Stomach (tissue), 9 donors: ENCODE data around the gene APOBEC3A. TPM values are rescaled to one million over a fixed set of nuclear protein-coding genes. Genes with fewer than 3 reads are reported as not detected.
"Not testable (repeated sequence)": the region's sequence is repeated elsewhere in the genome, so short reads cannot be mapped to it uniquely, and the experiment has no call there.

Experiments used
- DNase-seq, 2 donors: peaks; one replicate each; pipeline versions ENCODE4 v3.0.0 to v3.0.0-alpha.2; 2013 to 2019
- H3K27ac ChIP-seq, 5 donors: fragments of 200-600 bp in 4 of 5; sonication (generic) in 4 of 5; one replicate each; pipeline ENCODE4 v1.5.1; 2013 to 2019; ENCODE audit warnings: mild to moderate bottlenecking in 1 of 5, moderate library complexity in 1 of 5
- H3K27me3 ChIP-seq, 3 donors: fragments of 200-600 bp; sonication (generic); one replicate each; pipeline ENCODE4 v1.5.1; 2017 to 2019; ENCODE audit warnings: mixed run types in 1 of 3
- H3K36me3 ChIP-seq, 4 donors: fragments of 200-600 bp; sonication (generic); 1 replicate in 3 of 4; 2 replicates in 1 of 4; pipeline ENCODE4 v1.5.1; 2016 to 2019
- H3K4me1 ChIP-seq, 4 donors: fragments of 200-600 bp; sonication (generic); one replicate each; pipeline ENCODE4 v1.5.1; 2016 to 2019
- H3K4me3 ChIP-seq, 4 donors: fragments of 200-600 bp; sonication (generic) in 3 of 4; one replicate each; pipeline ENCODE4 v1.5.1; 2016 to 2019; ENCODE audit warnings: mild to moderate bottlenecking in 1 of 4
- H3K9me3 ChIP-seq, 4 donors: fragments of 200-600 bp; sonication (generic); one replicate each; pipeline ENCODE4 v1.5.1; 2016 to 2019
- CTCF ChIP-seq, 7 experiments: fragments of 450-650 bp in 4 of 7; fragments of 200-600 bp in 3 of 7; sonication (generic) in 3 of 7; IDR thresholded peaks; one replicate each; pipeline ENCODE4 v1.5.1; 2016 to 2019; ENCODE audit warnings: antibody characterized with exemption in 7 of 7, control low read depth in 2 of 7, mild to moderate bottlenecking in 1 of 7
- EP300 ChIP-seq: sonication (generic); formaldehyde crosslinking; IDR thresholded peaks from one replicate; pipeline ENCODE4 v1.6.1; 2017; ENCODE audit warnings: antibody characterized with exemption
- POLR2A ChIP-seq, 4 donors: fragments of 450-650 bp; IDR thresholded peaks; one replicate each; pipeline ENCODE4 v1.6.1; 2016; ENCODE audit warnings: antibody characterized with exemption in 4 of 4, control low read depth in 2 of 4, mild to moderate bottlenecking in 1 of 4, moderate library complexity in 1 of 4
- POLR2AphosphoS5 ChIP-seq, 3 donors: sonication (generic); formaldehyde crosslinking; IDR thresholded peaks; one replicate each; pipeline ENCODE4 v1.6.1; 2016; ENCODE audit warnings: antibody characterized with exemption in 3 of 3
- WGBS, 5 donors: extraction: QIAGEN DNeasy Blood & Tissue Kit in 3 of 5; methylation state at CpG; one replicate each; pipeline versions ENCODE4 v1.1.5 to v1.1.7; 2013 to 2018; 5-methylcytosine and 5-hydroxymethylcytosine counted together
- intact Hi-C: fragments of 100-400 bp; cut with DNase I; formaldehyde crosslinking; loops from one replicate; pipeline ENCODE4 v1.15.1; 2023; ENCODE audit warnings: low total_unique reads
- polyA plus RNA-seq, 3 donors: library from polyadenylated mRNA; stranded (reverse); fragments of 200-250 nt; gene quantifications; one replicate each; pipeline ENCODE4 v1.2.3, GENCODE V29; 2013
- total RNA-seq, 5 donors: library from RNA; depleted of rRNA; stranded (reverse); fragments of >200 nt; gene quantifications; one replicate each; pipeline versions ENCODE4 v1.1.0 to v1.2.3, GENCODE V29; 2014 to 2016
- donor health status: healthy with polysubstance abuse.
- donor health status: Bipolar disorder and iron deficiency.
- donor health status: healthy.

Gene APOBEC3A
- total and polyA plus RNA-seq, 8 donors = 1.2 to 3.3 (median 1.8) TPM; not detected in 4

DNA sequence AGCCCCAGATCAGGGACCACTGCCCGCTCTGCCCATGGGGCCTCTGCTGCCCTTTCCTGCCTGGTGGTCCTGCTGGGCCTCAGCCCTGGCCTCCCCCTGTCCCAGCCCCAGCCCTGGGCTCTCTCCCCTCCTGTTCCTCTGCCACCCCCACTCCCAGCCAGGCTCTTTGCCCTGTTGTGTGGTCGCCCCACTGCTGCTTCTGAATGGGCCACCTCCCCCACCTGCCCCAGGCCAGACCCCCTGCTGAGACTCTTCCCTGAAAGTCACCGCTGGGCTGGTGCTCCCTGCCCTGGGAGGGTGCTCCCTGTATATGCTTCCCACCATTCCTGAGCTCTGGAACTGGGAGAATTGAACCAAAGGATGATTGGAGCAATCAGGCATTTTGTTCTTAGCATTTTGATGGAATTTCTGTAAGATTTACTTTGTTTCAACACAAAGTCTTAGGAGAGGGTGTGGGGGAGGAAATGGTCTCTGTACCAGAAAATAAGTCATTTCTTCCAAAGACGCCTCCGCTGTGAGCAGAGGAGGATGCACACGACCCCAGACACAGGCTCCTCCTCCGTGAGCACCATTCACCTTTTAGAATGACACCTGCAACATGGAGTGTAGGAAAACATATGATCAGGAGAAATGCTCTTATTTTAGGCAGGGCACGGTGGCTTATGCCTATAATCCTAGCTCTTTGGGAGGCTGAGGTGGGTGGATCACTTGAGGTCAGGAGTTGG is 29.9 kb downstream of the APOBEC3A start:
- Histone ChIP-seq H3K27me3 (no peaks in the 10 kb centered on the region), H3K27ac (no peak overlapping the region), H3K4me3 (no peak overlapping the region), H3K4me1 (peaks cover 0 to 14% (median 4%) of the 10 kb centered on the region in 4 donors), H3K9me3 (no peaks in the 10 kb centered on the region), H3K36me3 (no peaks in the 10 kb centered on the region)
- no peak for DNase-seq
- 86 to 90% (median 87%) methylated on average over 8 of the region's 8 CpGs; no CpG with 5 or more reads in 1 of the 5 donors for WGBS, 5 donors
- intact Hi-C loops = no loop called here
- no peak for TF ChIP-seq POLR2AphosphoS5 (IDR thresholded peaks at IDR 0.05)
- no peak for TF ChIP-seq POLR2A (IDR thresholded peaks at IDR 0.05)
- no peak for TF ChIP-seq EP300
- no peak for TF ChIP-seq CTCF (IDR thresholded peaks at IDR 0.05)

- DNase-seq = no peak
- no peaks in the 10 kb centered on the region for H3K27me3 ChIP-seq
- intact Hi-C loops = no loop called here
- 87 to 92% (median 91%) methylated on average over 6 of the region's 6 CpGs; no CpG with 5 or more reads in 1 of the 5 donors for WGBS, 5 donors
- no peaks in the 10 kb centered on the region for H3K9me3 ChIP-seq
- H3K36me3 ChIP-seq = no peaks in the 10 kb centered on the region
- no peak overlapping the region for H3K4me3 ChIP-seq
- H3K27ac ChIP-seq = no peak overlapping the region
- H3K4me1 ChIP-seq = peaks cover 0 to 5% (median 0%) of the 10 kb centered on the region in 4 donors
- TF ChIP-seq POLR2A (IDR thresholded peaks at IDR 0.05) = no peak
- no peak for TF ChIP-seq CTCF (IDR thresholded peaks at IDR 0.05)
- no peak for TF ChIP-seq POLR2AphosphoS5 (IDR thresholded peaks at IDR 0.05)
- TF ChIP-seq EP300 = no peak
Observed at GRCh38 chr22:38989466-38989865, 32.1 kb downstream of the APOBEC3A start.

DNA sequence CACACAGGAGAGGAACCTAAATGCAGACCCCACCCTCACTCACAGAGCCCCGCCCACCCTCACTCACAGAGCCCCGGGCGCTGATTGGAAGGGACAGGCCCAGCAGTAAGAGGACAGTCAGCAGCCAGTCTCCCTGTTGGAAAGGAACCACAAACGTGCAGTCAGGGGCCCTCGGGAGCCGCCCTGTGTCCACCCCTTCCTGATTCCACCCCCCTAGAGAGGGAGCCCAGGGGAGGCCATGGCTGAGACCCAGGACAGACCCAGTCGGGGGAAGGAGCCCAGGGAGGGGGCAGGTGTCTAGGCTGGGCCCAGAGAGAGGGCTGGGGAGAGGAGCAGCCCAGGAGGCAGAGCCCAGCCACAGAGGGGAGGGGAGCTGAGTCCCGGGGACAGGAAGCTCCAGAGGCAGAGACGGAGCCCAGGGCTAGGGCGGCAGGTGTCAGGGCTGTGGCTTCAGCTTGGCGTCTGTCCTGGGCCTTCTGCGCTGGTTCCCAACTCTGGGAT is 35.5 kb downstream of the APOBEC3A start:
- Histone ChIP-seq H3K27me3 (peaks cover 0 to 27% (median 0%) of the 10 kb centered on the region in 3 donors), H3K27ac (peak overlapping the region in 1 of 5 donors; percentile 15)
- 17 to 37% (median 27%) methylated on average over 2 to 12 of the region's 12 CpGs for WGBS, 5 donors
- H3K9me3 ChIP-seq, H3K4me3 ChIP-seq, intact Hi-C loops, H3K36me3 ChIP-seq, H3K4me1 ChIP-seq: not testable (repeated sequence)
- peak in 1 of 2 donors; percentile 20 for DNase-seq

GRCh38 chr22:38996105-38996504 is 38.7 kb downstream of the APOBEC3A start:
- intact Hi-C loops = no loop called here
- H3K36me3 ChIP-seq = no peaks in the 10 kb centered on the region
- peaks cover 0 to 11% (median 0%) of the 10 kb centered on the region in 4 donors for H3K9me3 ChIP-seq
- no peak for DNase-seq
- peaks cover 0 to 29% (median 5%) of the 10 kb centered on the region in 3 donors for H3K27me3 ChIP-seq
- TF ChIP-seq POLR2A (IDR thresholded peaks at IDR 0.05) (no peak), POLR2AphosphoS5 (IDR thresholded peaks at IDR 0.05) (no peak), CTCF (IDR thresholded peaks at IDR 0.05) (no peak), EP300 (no peak)
- H3K4me3 ChIP-seq = no peak overlapping the region
- WGBS, 5 donors = 59 to 80% (median 65%) methylated on average over 6 of the region's 6 CpGs
- H3K4me1 ChIP-seq = peaks cover 0 to 5% (median 0%) of the 10 kb centered on the region in 4 donors
- no peak overlapping the region for H3K27ac ChIP-seq

GRCh38 chr22:38997518-38997917 is 40.1 kb downstream of the APOBEC3A start:
- no peak for DNase-seq
- H3K27ac ChIP-seq = no peak overlapping the region
- H3K9me3 ChIP-seq = peaks cover 0 to 11% (median 0%) of the 10 kb centered on the region in 4 donors
- WGBS, 5 donors = 79 to 89% (median 84%) methylated on average over 3 of the region's 3 CpGs
- no peaks in the 10 kb centered on the region for H3K36me3 ChIP-seq
- no peak overlapping the region for H3K4me3 ChIP-seq
- peaks cover 0 to 5% (median 0%) of the 10 kb centered on the region in 4 donors for H3K4me1 ChIP-seq
- no peak for TF ChIP-seq EP300
- TF ChIP-seq CTCF (IDR thresholded peaks at IDR 0.05) = no peak
- no peak for TF ChIP-seq POLR2AphosphoS5 (IDR thresholded peaks at IDR 0.05)
- no peak for TF ChIP-seq POLR2A (IDR thresholded peaks at IDR 0.05)
- intact Hi-C loops = no loop called here
- peaks cover 0 to 29% (median 5%) of the 10 kb centered on the region in 3 donors for H3K27me3 ChIP-seq
